Measurements from ENCODE around the gene LCMT2. TPM values are rescaled to one million over a fixed set of nuclear protein-coding genes. Genes with fewer than 3 reads are reported as not detected.

LCMT2 gene
- total and polyA plus RNA-seq, 10 of the 15 experiments (the other 5 are each of a cell fraction or from before 2014, with no cell fraction given): 2.1 to 17.2 (median 14.9) TPM

GRCh38 chr15:43285609-43286037 is 44.8 kb downstream of the LCMT2 start (continued):
- TF ChIP-seq CEBPZ (IDR thresholded peaks at IDR 0.05; ENCODE audit: low read depth, low read length) (no peak), CTCF (IDR thresholded peaks at IDR 0.05 in 2 of 3, conservative IDR thresholded peaks at IDR 0.05 in 1 of 3; ENCODE audit: control insufficient read depth in 2 of 3, extremely low read depth in 1 of 3, insufficient read depth in 1 of 3, low read depth in 3 of 3, low read length in 3 of 3) (peak; percentile 71 to 93 (median 84)), IKZF1 (conservative IDR thresholded peaks at IDR 0.05) (no peak), MLLT1 (IDR thresholded peaks at IDR 0.05) (0 out of 2 replicates have a peak, but pooled peaks have one; percentile 21), IRF5 (IDR thresholded peaks at IDR 0.05; ENCODE audit: borderline replicate concordance) (no peak), NFXL1 (IDR thresholded peaks at IDR 0.05; ENCODE audit: borderline replicate concordance) (no peak), FOS (IDR thresholded peaks at IDR 0.05; ENCODE audit: borderline replicate concordance, extremely low read depth, insufficient read length) (no peak), ZBTB11 (CRISPR knock-in tag; IDR thresholded peaks at IDR 0.05) (no peak), NBN (IDR thresholded peaks at IDR 0.05) (0 out of 2 replicates have a peak, but pooled peaks have one; percentile 41), STAT3 (IDR thresholded peaks at IDR 0.05; ENCODE audit: low read depth, low read length) (no peak), CUX1 (IDR thresholded peaks at IDR 0.05; ENCODE audit: insufficient replicate concordance, low read depth, low read length) (no peak)

Measured in GM12878 (cell line).